Activated T-cell treated with anti-CD3 and anti-CD28 coated beads, Interleukin-2, amount 50 U/mL, for 24 hours (primary cell): Measurements from ENCODE around the gene EXOC2.

Experiments used
- DNase-seq: peaks from one replicate; pipeline ENCODE4 v3.0.0-alpha.2; 2020
- H3K27ac Mint-ChIP-seq: 2 replicates; pipeline ENCODE4 v1.8.0; 2020; ENCODE audit warnings: mild to moderate bottlenecking, mixed read lengths
- H3K27me3 Mint-ChIP-seq: 2 replicates; pipeline ENCODE4 v1.8.0; 2020; ENCODE audit warnings: mixed read lengths
- H3K36me3 Mint-ChIP-seq: 2 replicates; pipeline ENCODE4 v1.8.0; 2020; ENCODE audit warnings: low read depth, mixed read lengths
- H3K4me1 Mint-ChIP-seq: 2 replicates; pipeline ENCODE4 v1.8.0; 2020; ENCODE audit warnings: low read depth, mixed read lengths
- H3K4me3 Mint-ChIP-seq: 2 replicates; pipeline ENCODE4 v1.8.0; 2020; ENCODE audit warnings: mild to moderate bottlenecking, moderate library complexity, mixed read lengths
- H3K9me3 Mint-ChIP-seq: 2 replicates; pipeline ENCODE4 v1.8.0; 2020; ENCODE audit warnings: mixed read lengths

Gene EXOC2

DNA sequence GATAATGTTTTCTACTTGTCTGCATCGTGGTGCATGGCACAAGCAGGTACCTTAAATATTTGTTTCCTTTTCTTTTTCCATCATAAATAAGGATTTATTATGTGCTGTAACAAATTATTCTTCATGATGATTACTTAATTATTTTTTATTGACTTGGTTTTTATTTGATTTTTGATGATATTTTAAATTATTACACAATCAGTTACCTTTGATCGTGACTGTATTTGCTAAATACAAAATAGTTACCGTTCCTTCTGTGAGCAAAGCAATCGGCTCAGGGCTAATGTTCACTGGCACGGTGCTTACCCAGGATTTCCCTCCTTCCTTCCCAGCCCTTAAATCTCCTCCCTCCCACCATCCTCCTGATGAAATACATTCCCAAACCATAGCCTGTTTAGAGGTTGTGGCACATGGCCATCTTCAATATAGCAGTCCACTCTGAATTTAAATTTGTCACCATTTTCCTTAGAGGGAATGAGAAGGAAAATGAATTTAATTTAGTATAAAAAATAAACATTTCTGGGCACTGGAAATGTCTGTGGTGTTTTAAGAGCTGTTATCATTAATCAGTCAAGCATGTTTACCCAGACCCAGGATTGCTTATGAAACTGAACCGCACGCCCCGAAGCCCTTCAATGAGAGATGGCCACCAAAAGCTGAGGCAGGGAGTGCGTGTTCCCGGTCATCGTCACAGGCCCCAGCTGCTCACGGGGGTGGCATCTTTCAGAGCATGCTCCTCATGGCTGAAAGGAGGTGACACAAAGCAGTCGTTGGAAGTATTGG is 23.0 kb upstream of the EXOC2 start:
- Mint-ChIP-seq H3K27ac (no peak overlapping the region), H3K4me3 (no peak overlapping the region), H3K27me3 (no peaks in the 10 kb centered on the region)

DNA sequence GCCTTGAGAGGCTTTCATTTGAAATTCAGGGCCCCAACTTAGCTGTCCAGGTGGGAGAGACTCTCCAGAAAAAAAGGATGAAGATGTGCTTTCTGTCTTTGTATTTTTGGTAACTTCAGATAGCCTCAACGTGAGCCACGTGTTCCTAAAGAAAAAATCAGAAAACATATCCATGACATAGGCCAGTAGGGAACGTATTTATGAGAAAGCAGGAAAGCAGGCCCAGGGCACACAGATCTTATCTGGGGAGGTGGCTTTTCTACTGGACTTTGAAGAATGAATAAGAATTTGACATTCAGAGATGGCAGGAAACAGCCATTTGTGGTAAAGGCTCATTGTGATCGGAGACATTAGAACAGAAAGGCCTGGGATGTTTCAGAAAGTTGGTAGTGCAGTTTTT is 21.2 kb upstream of the EXOC2 start:
- peaks cover 4% of the 10 kb centered on the region for H3K36me3 Mint-ChIP-seq
- H3K9me3 Mint-ChIP-seq, result no peaks in the 10 kb centered on the region
- H3K27me3 Mint-ChIP-seq, result no peaks in the 10 kb centered on the region
- DNase-seq, result no peak
- no peak overlapping the region for H3K4me3 Mint-ChIP-seq
- H3K27ac Mint-ChIP-seq, result no peak overlapping the region
- peaks cover 34% of the 10 kb centered on the region for H3K4me1 Mint-ChIP-seq

More for the DNA sequence above, 23.0 kb upstream of the EXOC2 start:
- no peak for DNase-seq
- Mint-ChIP-seq H3K4me1 (peaks cover 20% of the 10 kb centered on the region), H3K9me3 (no peaks in the 10 kb centered on the region), H3K36me3 (peaks cover 4% of the 10 kb centered on the region)

DNA sequence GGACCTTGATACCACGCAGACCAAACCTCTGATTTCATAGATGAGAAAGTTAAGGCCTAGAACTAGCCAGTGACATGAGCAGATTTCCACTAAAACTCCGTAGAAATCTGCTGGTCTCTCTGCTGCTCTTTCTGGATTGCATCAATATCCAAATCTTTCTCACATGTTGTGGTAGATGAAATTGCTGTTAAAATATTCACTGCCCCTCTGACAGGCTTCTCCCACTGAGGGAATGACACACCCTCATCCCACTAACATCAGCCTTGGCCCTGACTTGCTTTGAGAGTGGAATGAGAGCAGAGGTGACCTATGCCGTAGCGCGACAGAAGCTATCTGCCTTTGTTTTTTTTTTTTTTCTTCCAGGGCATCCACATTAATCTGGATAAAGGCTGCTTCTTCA is 20.4 kb upstream of the EXOC2 start:
- Mint-ChIP-seq H3K4me3 (no peak overlapping the region), H3K27me3 (no peaks in the 10 kb centered on the region), H3K36me3 (peaks cover 4% of the 10 kb centered on the region), H3K4me1 (peaks cover 34% of the 10 kb centered on the region), H3K9me3 (no peaks in the 10 kb centered on the region), H3K27ac (no peak overlapping the region)
- no peak for DNase-seq

DNA sequence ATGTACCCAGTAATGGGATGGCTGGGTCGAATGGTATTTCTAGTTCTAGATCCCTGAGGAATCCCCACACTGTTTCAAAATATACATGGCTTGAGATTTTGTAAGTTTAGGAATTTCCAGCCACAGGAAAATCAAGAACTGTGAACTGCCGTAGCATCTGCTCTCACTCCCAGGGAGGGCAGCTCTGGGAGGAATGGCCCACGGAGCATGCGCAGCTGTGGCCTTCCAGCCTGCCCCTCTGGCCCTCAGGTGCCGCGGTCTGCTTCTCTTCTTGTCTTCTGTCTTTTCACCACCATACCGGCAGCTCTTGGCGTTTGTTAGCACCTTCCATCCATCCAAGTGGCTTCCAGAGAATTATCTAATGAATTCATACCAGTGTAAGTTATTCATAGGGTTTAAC is 19.9 kb upstream of the EXOC2 start:
- no peaks in the 10 kb centered on the region for H3K9me3 Mint-ChIP-seq
- no peak for DNase-seq
- peaks cover 4% of the 10 kb centered on the region for H3K36me3 Mint-ChIP-seq
- H3K27ac Mint-ChIP-seq, result no peak overlapping the region
- no peak overlapping the region for H3K4me3 Mint-ChIP-seq
- peaks cover 34% of the 10 kb centered on the region for H3K4me1 Mint-ChIP-seq
- no peaks in the 10 kb centered on the region for H3K27me3 Mint-ChIP-seq

DNA sequence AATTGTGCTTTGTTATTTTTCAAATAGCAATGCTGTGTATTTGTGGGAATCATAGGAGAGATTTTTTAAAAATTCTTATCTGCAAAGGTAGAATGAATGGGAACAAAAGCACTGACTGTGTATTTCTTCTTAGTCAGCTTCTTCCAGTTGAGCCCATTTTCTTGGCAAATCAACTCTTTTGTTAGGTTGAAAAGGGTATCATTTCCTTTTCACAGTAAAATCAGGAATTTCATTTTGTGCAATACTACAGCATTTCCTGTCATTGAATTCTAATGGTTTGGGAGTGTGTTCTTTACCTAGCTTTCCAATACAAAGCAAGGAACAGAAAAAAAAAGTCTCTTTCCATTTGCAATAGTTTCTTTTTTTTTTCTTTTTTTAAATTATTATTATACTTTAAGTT is 19.0 kb upstream of the EXOC2 start:
- Mint-ChIP-seq H3K9me3 (no peaks in the 10 kb centered on the region), H3K27me3 (peaks cover 2% of the 10 kb centered on the region), H3K27ac (peak overlapping the region; percentile 99), H3K36me3 (peaks cover 4% of the 10 kb centered on the region), H3K4me3 (peak overlapping the region; percentile 90), H3K4me1 (peaks cover 34% of the 10 kb centered on the region)
- no peak for DNase-seq

DNA sequence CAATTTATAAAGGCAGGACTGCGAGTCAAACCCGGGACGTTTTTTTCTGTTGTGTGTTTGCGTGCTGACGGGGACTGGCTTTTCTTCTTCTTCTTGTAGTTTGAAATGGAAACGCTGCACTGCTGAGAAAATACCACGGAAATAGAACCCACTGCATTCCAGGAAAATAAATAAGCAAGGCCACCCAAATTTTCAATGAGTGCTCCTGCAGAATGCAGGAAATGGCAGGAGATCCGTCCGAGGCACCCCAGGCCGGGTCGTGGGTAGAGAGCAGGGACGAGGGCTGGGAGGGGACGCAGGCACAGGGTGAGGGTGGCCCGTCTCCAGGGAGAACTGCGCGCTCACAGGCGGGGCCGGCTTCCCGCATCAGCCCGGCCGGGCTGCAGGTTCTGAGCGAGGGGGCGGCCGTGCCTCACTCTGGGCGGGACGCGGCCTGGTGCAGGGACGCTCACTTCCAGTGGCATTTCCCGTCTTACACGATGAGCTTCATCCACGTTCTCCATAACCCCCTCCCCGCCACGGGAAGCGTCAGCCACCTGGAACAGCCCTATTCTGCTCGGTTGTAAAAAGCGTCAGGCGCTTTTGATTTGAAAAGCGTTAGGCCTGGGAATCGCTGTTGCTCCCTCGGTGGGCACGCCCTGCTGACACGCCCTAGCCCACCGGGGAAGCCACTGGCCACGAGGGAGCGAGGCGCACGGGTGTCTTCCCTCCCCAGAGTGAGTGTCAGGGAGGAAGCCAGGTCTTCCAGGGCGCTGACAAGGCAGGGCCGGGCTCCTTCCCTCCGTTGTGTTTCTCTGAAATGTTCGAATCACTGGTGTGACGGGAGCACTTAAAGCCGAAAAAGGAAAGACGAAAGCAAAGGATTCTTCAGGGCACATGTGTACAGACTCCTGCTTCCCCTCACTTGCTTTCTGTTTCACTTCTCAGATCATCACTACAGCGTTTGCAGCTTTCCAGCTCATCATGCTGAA is 17.9 kb upstream of the EXOC2 start:
- DNase-seq, result peak; percentile 79
- Mint-ChIP-seq H3K36me3 (peaks cover 4% of the 10 kb centered on the region), H3K4me3 (peak overlapping the region; percentile 90), H3K27ac (peak overlapping the region; percentile 99), H3K4me1 (peaks cover 34% of the 10 kb centered on the region), H3K9me3 (no peaks in the 10 kb centered on the region), H3K27me3 (peaks cover 5% of the 10 kb centered on the region)

DNA sequence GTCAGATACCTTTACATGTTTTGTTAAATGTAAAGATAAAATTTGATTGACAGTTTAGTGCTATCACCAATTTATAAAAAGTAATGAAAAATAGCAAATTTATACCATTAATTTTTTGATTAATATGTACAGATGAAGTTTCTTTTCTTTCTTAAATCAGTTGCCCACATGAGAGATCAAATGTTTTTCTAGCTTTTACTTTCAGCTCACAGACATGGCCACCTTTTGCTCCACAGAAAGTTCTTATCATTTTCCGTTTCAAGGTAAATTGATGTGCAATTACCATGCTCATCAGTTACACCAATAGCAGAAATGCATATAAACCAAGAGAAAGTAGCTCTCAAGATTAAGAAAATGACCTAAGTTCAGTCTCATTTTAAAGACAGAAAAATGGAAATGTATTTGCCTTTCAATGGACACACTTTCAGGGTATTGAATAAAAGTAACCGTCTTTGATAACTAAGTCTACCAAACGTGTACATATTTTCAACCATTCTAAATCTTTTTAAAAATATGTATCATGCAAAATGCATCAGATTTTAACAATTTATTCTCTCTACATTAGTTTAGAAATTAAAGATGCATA is 16.6 kb upstream of the EXOC2 start:
- Mint-ChIP-seq H3K36me3 (peaks cover 4% of the 10 kb centered on the region), H3K27me3 (peaks cover 5% of the 10 kb centered on the region), H3K27ac (no peak overlapping the region), H3K4me3 (peak overlapping the region; percentile 90), H3K4me1 (peaks cover 34% of the 10 kb centered on the region), H3K9me3 (no peaks in the 10 kb centered on the region)
- no peak for DNase-seq

DNA sequence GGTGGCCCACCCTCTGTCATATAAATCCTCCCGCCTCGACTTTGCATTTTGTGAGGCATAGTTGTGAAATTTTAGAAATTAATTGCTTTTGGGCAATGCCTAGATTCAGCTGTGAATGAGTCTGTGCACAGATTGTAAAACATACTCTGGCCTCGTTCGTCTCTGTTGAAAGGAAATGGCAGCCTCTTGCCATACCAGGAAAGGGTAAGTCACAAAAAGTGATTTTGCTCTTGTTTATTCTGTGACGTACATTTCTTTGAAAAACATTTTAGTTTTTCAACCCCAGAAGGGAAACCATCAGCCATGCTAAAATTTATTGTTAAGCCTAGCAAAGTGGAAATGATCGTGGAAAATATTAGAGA is 15.3 kb upstream of the EXOC2 start:
- Mint-ChIP-seq H3K27ac (no peak overlapping the region), H3K27me3 (peaks cover 5% of the 10 kb centered on the region), H3K4me1 (peaks cover 32% of the 10 kb centered on the region), H3K36me3 (peaks cover 4% of the 10 kb centered on the region), H3K4me3 (no peak overlapping the region), H3K9me3 (no peaks in the 10 kb centered on the region)
- no peak for DNase-seq

DNA sequence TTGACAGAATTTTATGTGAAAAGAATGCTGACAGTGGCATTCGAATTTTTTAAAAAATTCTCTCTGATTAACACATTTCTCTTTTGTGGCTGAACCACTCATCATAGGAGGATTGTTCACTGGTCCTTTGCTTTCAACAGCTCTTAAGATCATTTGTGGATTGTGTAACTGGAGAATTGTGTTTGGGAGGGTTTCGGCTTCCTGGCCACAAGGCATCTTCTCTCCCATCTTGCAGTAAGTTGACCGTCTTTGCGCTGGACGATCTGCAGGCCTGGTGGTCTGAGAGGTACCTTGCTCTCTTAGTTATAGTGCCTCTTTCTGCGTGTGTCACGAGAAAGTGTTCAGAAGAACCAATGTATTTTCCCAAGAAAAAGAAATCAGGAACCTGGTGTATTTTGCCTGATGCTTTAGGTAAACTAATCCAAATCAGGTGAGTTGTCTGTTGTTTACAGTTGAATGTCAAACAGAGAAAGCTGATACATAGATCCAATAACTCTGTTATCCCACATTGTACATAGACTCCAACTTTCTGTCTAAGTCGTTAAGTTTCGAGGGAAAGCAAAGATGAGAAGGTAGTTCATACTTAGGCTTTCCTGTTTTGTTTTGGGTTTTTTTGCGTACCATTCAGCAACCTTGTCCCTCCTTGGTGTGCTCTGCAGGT is 14.8 kb upstream of the EXOC2 start:
- DNase-seq, result no peak
- Mint-ChIP-seq H3K4me3 (no peak overlapping the region), H3K27ac (no peak overlapping the region), H3K4me1 (peaks cover 29% of the 10 kb centered on the region), H3K9me3 (no peaks in the 10 kb centered on the region), H3K27me3 (peaks cover 5% of the 10 kb centered on the region), H3K36me3 (peaks cover 4% of the 10 kb centered on the region)

DNA sequence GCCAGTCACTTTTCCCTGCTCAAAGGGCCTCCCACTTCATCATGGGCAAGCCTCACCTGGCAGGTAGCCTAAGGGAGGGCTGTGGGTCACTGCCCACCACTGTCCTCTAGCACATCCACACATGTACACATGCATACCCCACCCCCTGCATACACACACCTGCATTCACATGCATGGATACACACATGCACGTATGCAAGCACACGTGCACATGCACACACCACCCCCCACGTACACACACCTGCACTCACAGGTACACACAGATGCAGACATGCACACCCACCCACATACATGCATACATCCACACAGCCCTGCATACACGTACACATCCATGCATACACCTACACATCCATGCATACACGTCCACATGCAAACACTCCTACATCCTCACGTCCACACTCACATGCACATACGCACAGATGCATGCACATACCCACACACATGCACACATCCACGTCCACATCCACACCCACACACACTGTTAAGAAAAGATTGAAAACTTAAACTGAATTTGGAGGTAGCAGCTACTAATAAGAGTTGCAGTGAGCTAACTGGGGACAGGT is 14.0 kb upstream of the EXOC2 start:
- Mint-ChIP-seq H3K4me3 (no peak overlapping the region), H3K36me3 (peaks cover 4% of the 10 kb centered on the region), H3K4me1 (peaks cover 28% of the 10 kb centered on the region), H3K9me3 (no peaks in the 10 kb centered on the region), H3K27me3 (peaks cover 5% of the 10 kb centered on the region), H3K27ac (no peak overlapping the region)
- DNase-seq, result no peak

DNA sequence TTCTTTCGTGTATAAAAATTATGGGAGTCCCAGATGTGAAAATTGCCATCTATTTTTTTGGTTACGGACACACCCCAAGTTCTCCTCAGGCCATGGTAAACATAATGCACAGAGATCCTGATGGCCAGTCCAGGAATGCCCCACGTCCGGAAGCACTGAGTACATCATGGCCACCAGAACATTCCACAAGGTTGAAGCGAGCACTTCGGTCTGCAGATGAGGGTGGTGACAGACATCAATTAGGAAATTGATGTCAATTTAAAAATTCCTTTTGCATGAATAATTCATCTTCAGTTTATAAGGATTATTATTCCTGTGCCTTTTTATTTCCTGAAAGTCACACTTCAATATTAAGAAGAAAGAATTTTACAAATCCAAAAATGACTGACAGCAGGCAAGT is 13.2 kb upstream of the EXOC2 start:
- Mint-ChIP-seq H3K4me1 (peaks cover 20% of the 10 kb centered on the region), H3K27me3 (peaks cover 5% of the 10 kb centered on the region), H3K9me3 (no peaks in the 10 kb centered on the region), H3K27ac (no peak overlapping the region), H3K36me3 (peaks cover 3% of the 10 kb centered on the region), H3K4me3 (no peak overlapping the region)
- no peak for DNase-seq

DNA sequence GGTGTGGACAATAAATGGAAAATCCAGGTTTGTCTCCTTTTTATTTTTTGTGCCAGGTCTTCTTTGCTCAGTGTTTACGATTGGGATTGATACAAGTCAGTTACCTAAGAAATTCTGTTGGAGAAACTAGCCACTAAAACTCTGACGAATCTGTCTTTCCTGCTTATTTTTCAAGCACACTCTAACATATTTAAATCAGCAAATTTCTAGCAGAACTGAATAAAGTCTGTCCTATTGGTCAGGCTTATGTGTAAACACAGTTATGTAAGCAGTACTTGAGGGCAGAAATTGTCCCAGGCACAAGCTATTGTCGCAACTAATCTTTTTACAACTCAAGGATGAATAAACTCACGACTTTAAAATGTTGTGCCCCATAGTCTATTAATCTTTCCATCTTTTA is 12.1 kb upstream of the EXOC2 start:
- Mint-ChIP-seq H3K36me3 (no peaks in the 10 kb centered on the region), H3K9me3 (no peaks in the 10 kb centered on the region), H3K4me3 (no peak overlapping the region), H3K27me3 (peaks cover 5% of the 10 kb centered on the region), H3K27ac (no peak overlapping the region), H3K4me1 (peaks cover 10% of the 10 kb centered on the region)
- DNase-seq, result no peak

DNA sequence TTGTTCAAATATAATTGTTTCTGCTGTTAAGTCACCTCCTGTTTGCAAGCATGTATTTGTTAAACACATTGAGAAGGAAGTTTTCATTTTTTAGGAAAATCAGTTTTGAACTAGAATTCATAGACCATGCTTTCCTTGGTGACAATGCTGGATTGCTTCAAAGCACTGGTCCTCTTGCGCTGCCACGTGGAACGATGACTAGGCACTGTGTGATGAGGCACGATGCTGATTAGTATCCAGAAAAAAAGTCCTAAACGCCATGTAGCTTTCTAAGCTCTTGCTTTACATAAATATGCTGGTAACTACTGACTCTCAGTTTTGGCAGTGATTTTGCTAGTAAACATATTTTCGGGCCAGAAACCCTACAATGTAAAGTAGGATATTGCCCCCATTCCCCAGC is 11.1 kb upstream of the EXOC2 start:
- Mint-ChIP-seq H3K27ac (no peak overlapping the region), H3K27me3 (peaks cover 5% of the 10 kb centered on the region), H3K36me3 (no peaks in the 10 kb centered on the region), H3K9me3 (no peaks in the 10 kb centered on the region), H3K4me1 (peaks cover 3% of the 10 kb centered on the region), H3K4me3 (no peak overlapping the region)
- DNase-seq, result no peak

DNA sequence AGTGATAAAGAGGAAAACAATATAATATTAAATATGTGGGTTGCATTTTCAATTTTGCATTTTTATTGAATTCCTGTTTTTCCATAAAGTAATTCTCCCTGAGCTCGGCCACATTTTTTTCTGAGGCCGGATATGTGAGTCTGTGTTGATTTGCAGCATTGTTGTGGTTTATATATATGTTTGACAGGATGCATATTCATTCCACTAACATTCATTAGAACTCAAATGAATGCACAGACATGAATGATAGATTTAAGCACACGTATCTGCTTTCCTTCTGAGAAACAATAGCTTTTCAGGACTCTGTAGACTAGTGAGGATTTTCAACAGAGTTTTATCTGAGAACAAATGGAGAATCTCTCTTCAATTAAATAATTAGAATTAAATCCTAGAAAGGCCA is 10.6 kb upstream of the EXOC2 start:
- peaks cover 3% of the 10 kb centered on the region for H3K4me1 Mint-ChIP-seq
- no peak overlapping the region for H3K4me3 Mint-ChIP-seq
- H3K27ac Mint-ChIP-seq, result no peak overlapping the region
- H3K9me3 Mint-ChIP-seq, result no peaks in the 10 kb centered on the region
- peaks cover 5% of the 10 kb centered on the region for H3K27me3 Mint-ChIP-seq
- no peak for DNase-seq
- no peaks in the 10 kb centered on the region for H3K36me3 Mint-ChIP-seq
